HEK293 (cell line): ENCODE results near the gene TP63.

Experiments used
- CTCF ChIP-seq: fragments of 450-650 bp; formaldehyde crosslinking; IDR thresholded peaks from 2 replicates; pipeline ENCODE4 v1.5.1; 2016; ENCODE audit warnings: missing biosample characterization, missing genetic modification characterization
- PBX3 ChIP-seq: sonication (generic); formaldehyde crosslinking; IDR thresholded peaks from 2 replicates; pipeline ENCODE4 v1.8.1; 2022; ENCODE audit warnings: mild to moderate bottlenecking, moderate library complexity, missing genetic modification reagents
- YY1 ChIP-seq: fragments of 450-650 bp; formaldehyde crosslinking; IDR thresholded peaks from 2 replicates; pipeline ENCODE4 v1.5.1; 2018; ENCODE audit warnings: missing biosample characterization, missing genetic modification characterization
- ZNF133 ChIP-seq: fragments of 450-650 bp; formaldehyde crosslinking; IDR thresholded peaks from 2 replicates; pipeline ENCODE4 v1.5.1; 2016; ENCODE audit warnings: missing biosample characterization, missing genetic modification characterization
- ZNF302 ChIP-seq: fragments of 450-650 bp; formaldehyde crosslinking; IDR thresholded peaks from 2 replicates; pipeline ENCODE4 v1.5.1; 2016; ENCODE audit warnings: missing biosample characterization, missing genetic modification characterization, low read depth
- ZNF549 ChIP-seq: fragments of 450-650 bp; IDR thresholded peaks from 2 replicates; pipeline ENCODE4 v1.5.1; 2018; ENCODE audit warnings: missing biosample characterization, missing genetic modification characterization, mild to moderate bottlenecking, inconsistent platforms, moderate library complexity
- ZSCAN5A ChIP-seq: fragments of 450-650 bp; formaldehyde crosslinking; IDR thresholded peaks from 2 replicates; pipeline ENCODE4 v1.5.1; 2016; ENCODE audit warnings: missing biosample characterization, missing genetic modification characterization

GRCh38 chr3:189626286-189626685 lies 4.9 kb upstream of the TP63 start:
- TF ChIP-seq CTCF (tag by site-specific recombination) (no peak), PBX3 (CRISPR knock-in tag) (no peak), ZSCAN5A (tag by site-specific recombination) (no peak), ZNF549 (tag by site-specific recombination) (no peak), ZNF302 (tag by site-specific recombination) (no peak), ZNF133 (no peak), YY1 (no peak)
